Measurements from ENCODE around the gene LMO4.

Gene LMO4

GRCh38 chr1:87370544-87370943, 41.9 kb downstream of the LMO4 start:
- H3K27me3 ChIP-seq = no peaks in the 10 kb centered on the region
- no peak for DNase-seq
- TF ChIP-seq CTCF (IDR thresholded peaks at IDR 0.05; ENCODE audit: low read depth, low read length) = no peak
- no peak overlapping the region for H3K4me3 ChIP-seq (ENCODE audit: low read depth, low read length)
- H3K9me3 ChIP-seq = no peaks in the 10 kb centered on the region
- H3K36me3 ChIP-seq = no peaks in the 10 kb centered on the region
- H3K4me1 ChIP-seq = peaks cover 5% of the 10 kb centered on the region

- H3K9me3 ChIP-seq = no peaks in the 10 kb centered on the region
- no peak for TF ChIP-seq CTCF (IDR thresholded peaks at IDR 0.05; ENCODE audit: low read depth, low read length)
- no peaks in the 10 kb centered on the region for H3K36me3 ChIP-seq
- no peaks in the 10 kb centered on the region for H3K27me3 ChIP-seq
- H3K4me1 ChIP-seq = no peaks in the 10 kb centered on the region
- no peak overlapping the region for H3K4me3 ChIP-seq (ENCODE audit: low read depth, low read length)
- no peak for DNase-seq
Observed at GRCh38 chr1:87379306-87379705, 50.6 kb downstream of the LMO4 start.

GRCh38 chr1:87386217-87386790, 57.6 kb downstream of the LMO4 start:
- Histone ChIP-seq H3K9me3 (no peaks in the 10 kb centered on the region), H3K36me3 (no peaks in the 10 kb centered on the region), H3K4me1 (no peaks in the 10 kb centered on the region), H3K27me3 (no peaks in the 10 kb centered on the region), H3K4me3 (ENCODE audit: low read depth, low read length) (no peak overlapping the region)
- no peak for TF ChIP-seq CTCF (IDR thresholded peaks at IDR 0.05; ENCODE audit: low read depth, low read length)
- DNase-seq = no peak

- Histone ChIP-seq H3K36me3 (no peaks in the 10 kb centered on the region), H3K4me1 (no peaks in the 10 kb centered on the region), H3K9me3 (no peaks in the 10 kb centered on the region), H3K4me3 (ENCODE audit: low read depth, low read length) (no peak overlapping the region), H3K27me3 (no peaks in the 10 kb centered on the region)
- TF ChIP-seq CTCF (IDR thresholded peaks at IDR 0.05; ENCODE audit: low read depth, low read length) = no peak
- no peak for DNase-seq
Observed at GRCh38 chr1:87388411-87388810, 59.7 kb downstream of the LMO4 start.

GRCh38 chr1:87389011-87389410, 60.3 kb downstream of the LMO4 start:
- DNase-seq = no peak
- Histone ChIP-seq H3K27me3 (no peaks in the 10 kb centered on the region), H3K9me3 (no peaks in the 10 kb centered on the region), H3K4me3 (ENCODE audit: low read depth, low read length) (no peak overlapping the region), H3K4me1 (no peaks in the 10 kb centered on the region), H3K36me3 (no peaks in the 10 kb centered on the region)
- no peak for TF ChIP-seq CTCF (IDR thresholded peaks at IDR 0.05; ENCODE audit: low read depth, low read length)

GRCh38 chr1:87389546-87389945, 60.9 kb downstream of the LMO4 start:
- H3K4me3 ChIP-seq (ENCODE audit: low read depth, low read length) = no peak overlapping the region

More at GRCh38 chr1:87389546-87389945, 60.9 kb downstream of the LMO4 start:
- Histone ChIP-seq H3K27me3 (no peaks in the 10 kb centered on the region), H3K36me3 (no peaks in the 10 kb centered on the region), H3K4me1 (no peaks in the 10 kb centered on the region), H3K9me3 (no peaks in the 10 kb centered on the region)
- no peak for DNase-seq
- no peak for TF ChIP-seq CTCF (IDR thresholded peaks at IDR 0.05; ENCODE audit: low read depth, low read length)

All from BE2C (cell line).